ENCODE results near the gene MYPN. TPM values are rescaled to one million over a fixed set of nuclear protein-coding genes. Genes with fewer than 3 reads are reported as not detected.

The MYPN gene
- total RNA-seq, 1 donor from 2014 or later, result 1.0 TPM

- Mint-ChIP-seq H3K4me3 (ENCODE audit: unreplicated experiment) (peak overlapping the region; percentile 84), H3K9me3 (ENCODE audit: unreplicated experiment) (no peaks in the 10 kb centered on the region), H3K27ac (ENCODE audit: unreplicated experiment) (no peak overlapping the region), H3K4me1 (ENCODE audit: unreplicated experiment) (peaks cover 7% of the 10 kb centered on the region), H3K27me3 (ENCODE audit: unreplicated experiment) (peaks cover 36% of the 10 kb centered on the region), H3K36me3 (ENCODE audit: unreplicated experiment) (no peaks in the 10 kb centered on the region)
- no peak for TF ChIP-seq CTCF (IDR thresholded peaks at IDR 0.05)
- DNase-seq (ENCODE audit: extremely low spot score, unreplicated experiment), result no peak
Observed at GRCh38 chr10:68230268-68230667, 121.0 kb downstream of the MYPN start.

- H3K9me3 Mint-ChIP-seq (ENCODE audit: unreplicated experiment), result no peaks in the 10 kb centered on the region
- DNase-seq (ENCODE audit: extremely low spot score, unreplicated experiment), result peak; percentile 89
- peaks cover 36% of the 10 kb centered on the region for H3K27me3 Mint-ChIP-seq (ENCODE audit: unreplicated experiment)
- H3K4me3 Mint-ChIP-seq (ENCODE audit: unreplicated experiment), result peak overlapping the region; percentile 84
- no peaks in the 10 kb centered on the region for H3K36me3 Mint-ChIP-seq (ENCODE audit: unreplicated experiment)
- H3K4me1 Mint-ChIP-seq (ENCODE audit: unreplicated experiment), result peaks cover 7% of the 10 kb centered on the region
- peak overlapping the region; percentile 77 for H3K27ac Mint-ChIP-seq (ENCODE audit: unreplicated experiment)
- peak; percentile 36 for TF ChIP-seq CTCF (IDR thresholded peaks at IDR 0.05)
Observed at GRCh38 chr10:68231106-68231816, 122.0 kb downstream of the MYPN start.

- Mint-ChIP-seq H3K27me3 (ENCODE audit: unreplicated experiment) (peaks cover 36% of the 10 kb centered on the region), H3K4me1 (ENCODE audit: unreplicated experiment) (peaks cover 7% of the 10 kb centered on the region), H3K4me3 (ENCODE audit: unreplicated experiment) (peak within 1 kb of the TSS; percentile 84), H3K27ac (ENCODE audit: unreplicated experiment) (peak within 1 kb of the TSS; percentile 77), H3K36me3 (ENCODE audit: unreplicated experiment) (no peaks in the 10 kb centered on the region), H3K9me3 (ENCODE audit: unreplicated experiment) (no peaks in the 10 kb centered on the region)
- no peak for TF ChIP-seq CTCF (IDR thresholded peaks at IDR 0.05)
- no peak for DNase-seq (ENCODE audit: extremely low spot score, unreplicated experiment)
Observed at GRCh38 chr10:68231817-68232251, 122.5 kb downstream of the MYPN start, which contains the start of gene ATOH7. Gene ATOH7, minus strand, starts transcription at chr10:68232113. Its CDS starts 436 bp downstream, at chr10:68231677.

- Mint-ChIP-seq H3K4me3 (ENCODE audit: unreplicated experiment) (no peak overlapping the region), H3K27me3 (ENCODE audit: unreplicated experiment) (peaks cover 31% of the 10 kb centered on the region), H3K36me3 (ENCODE audit: unreplicated experiment) (no peaks in the 10 kb centered on the region), H3K27ac (ENCODE audit: unreplicated experiment) (no peak overlapping the region), H3K4me1 (ENCODE audit: unreplicated experiment) (peaks cover 7% of the 10 kb centered on the region), H3K9me3 (ENCODE audit: unreplicated experiment) (no peaks in the 10 kb centered on the region)
- TF ChIP-seq CTCF (IDR thresholded peaks at IDR 0.05), result no peak
- DNase-seq (ENCODE audit: extremely low spot score, unreplicated experiment), result no peak
Observed at GRCh38 chr10:68233046-68233445, 123.8 kb downstream of the MYPN start.

- DNase-seq (ENCODE audit: extremely low spot score, unreplicated experiment), result no peak
- Mint-ChIP-seq H3K9me3 (ENCODE audit: unreplicated experiment) (no peaks in the 10 kb centered on the region), H3K4me1 (ENCODE audit: unreplicated experiment) (peaks cover 10% of the 10 kb centered on the region), H3K27me3 (ENCODE audit: unreplicated experiment) (peaks cover 27% of the 10 kb centered on the region), H3K4me3 (ENCODE audit: unreplicated experiment) (no peak overlapping the region), H3K36me3 (ENCODE audit: unreplicated experiment) (no peaks in the 10 kb centered on the region), H3K27ac (ENCODE audit: unreplicated experiment) (no peak overlapping the region)
- no peak for TF ChIP-seq CTCF (IDR thresholded peaks at IDR 0.05)
Observed at GRCh38 chr10:68235111-68235510, 125.8 kb downstream of the MYPN start.

Data from osteocyte (in vitro differentiated cells).